HFFc6 (cell line): ENCODE data around the gene AJUBA. TPM values are rescaled to one million over a fixed set of nuclear protein-coding genes. Genes with fewer than 3 reads are reported as not detected.

ENCODE experiments used
- DNase-seq: peaks from one replicate; pipeline ENCODE4 v3.0.0-alpha.2; 2018
- H3K27ac Mint-ChIP-seq: 2 replicates; pipeline ENCODE4 v1.8.0; 2020; ENCODE audit warnings: mild to moderate bottlenecking, mixed read lengths
- H3K27me3 Mint-ChIP-seq: 2 replicates; pipeline ENCODE4 v1.8.0; 2021; ENCODE audit warnings: mild to moderate bottlenecking, moderate library complexity, mixed read lengths; ENCODE audit not compliant: insufficient read depth
- H3K36me3 Mint-ChIP-seq: 2 replicates; pipeline ENCODE4 v1.8.0; 2021; ENCODE audit warnings: low read depth, mixed read lengths
- H3K4me1 Mint-ChIP-seq: 2 replicates; pipeline ENCODE4 v1.8.0; 2020; ENCODE audit warnings: low read depth, mixed read lengths
- H3K4me3 Mint-ChIP-seq: 2 replicates; pipeline ENCODE4 v1.8.0; 2020; ENCODE audit warnings: mild to moderate bottlenecking, moderate library complexity, mixed read lengths
- H3K9me3 Mint-ChIP-seq: 2 replicates; pipeline ENCODE4 v1.8.0; 2020; ENCODE audit warnings: mild to moderate bottlenecking, mixed read lengths
- CTCF ChIP-seq: fragments of 200-600 bp; sonication (generic); IDR thresholded peaks from 2 replicates; pipeline ENCODE4 v1.5.0; 2021; ENCODE audit warnings: antibody characterized with exemption, mild to moderate bottlenecking
- total RNA-seq, 6 experiments: library from RNA; stranded (reverse); fragmentation: NEBNext Ultra II Directional; extraction: Animal tissue kit (Norgen Biotek cat#: 25700); gene quantifications; 2 replicates in 1 of 6; 3 replicates in 5 of 6; pipeline ENCODE4 v1.2.3, GENCODE V29; 2021

AJUBA gene
- total RNA-seq, 6 experiments from 2014 or later = 66.0 to 79.7 (median 74.9) TPM

- H3K4me3 Mint-ChIP-seq = no peak overlapping the region; the same call in 1 of the 2 replicates
- peaks cover 48% of the 10 kb centered on the region for H3K4me1 Mint-ChIP-seq
- peak overlapping the region; percentile 86 for H3K27ac Mint-ChIP-seq
- H3K36me3 Mint-ChIP-seq = peaks cover 29% of the 10 kb centered on the region
- no peaks in the 10 kb centered on the region for H3K9me3 Mint-ChIP-seq
- TF ChIP-seq CTCF = no peak
- peak; percentile 38 for DNase-seq
- peaks cover 5% of the 10 kb centered on the region; the same call in 1 of the 2 replicates for H3K27me3 Mint-ChIP-seq
Measured at GRCh38 chr14:22980672-22981089, 1.7 kb downstream of the AJUBA start.

GRCh38 chr14:22979748-22980392, 2.5 kb downstream of the AJUBA start:
- H3K36me3 Mint-ChIP-seq = peaks cover 33% of the 10 kb centered on the region
- H3K4me3 Mint-ChIP-seq = no peak overlapping the region; the same call in 1 of the 2 replicates
- DNase-seq = no peak
- no peak for TF ChIP-seq CTCF
- H3K27me3 Mint-ChIP-seq = peaks cover 7% of the 10 kb centered on the region; the same call in 1 of the 2 replicates
- no peaks in the 10 kb centered on the region for H3K9me3 Mint-ChIP-seq
- peak overlapping the region; percentile 86 for H3K27ac Mint-ChIP-seq
- peaks cover 54% of the 10 kb centered on the region for H3K4me1 Mint-ChIP-seq

GRCh38 chr14:22978981-22979671, 3.2 kb downstream of the AJUBA start:
- H3K36me3 Mint-ChIP-seq = peaks cover 40% of the 10 kb centered on the region
- peak overlapping the region; percentile 86 for H3K27ac Mint-ChIP-seq
- H3K9me3 Mint-ChIP-seq = no peaks in the 10 kb centered on the region
- peaks cover 56% of the 10 kb centered on the region for H3K4me1 Mint-ChIP-seq
- no peak for DNase-seq
- H3K4me3 Mint-ChIP-seq = no peak overlapping the region; the same call in 1 of the 2 replicates
- peaks cover 7% of the 10 kb centered on the region for H3K27me3 Mint-ChIP-seq
- TF ChIP-seq CTCF = no peak

- H3K27me3 Mint-ChIP-seq = peaks cover 7% of the 10 kb centered on the region
- H3K36me3 Mint-ChIP-seq = peaks cover 46% of the 10 kb centered on the region
- peaks cover 62% of the 10 kb centered on the region for H3K4me1 Mint-ChIP-seq
- no peak for DNase-seq
- H3K9me3 Mint-ChIP-seq = no peaks in the 10 kb centered on the region
- no peak overlapping the region; the same call in 1 of the 2 replicates for H3K4me3 Mint-ChIP-seq
- H3K27ac Mint-ChIP-seq = peak overlapping the region; percentile 86
- no peak for TF ChIP-seq CTCF
Measured at GRCh38 chr14:22978487-22978837, 3.9 kb downstream of the AJUBA start.

GRCh38 chr14:22977684-22978486, 4.5 kb downstream of the AJUBA start:
- peaks cover 68% of the 10 kb centered on the region for H3K4me1 Mint-ChIP-seq
- no peak for TF ChIP-seq CTCF
- H3K4me3 Mint-ChIP-seq = no peak overlapping the region; the same call in 1 of the 2 replicates

More at GRCh38 chr14:22977684-22978486, 4.5 kb downstream of the AJUBA start:
- Mint-ChIP-seq H3K27me3 (peaks cover 7% of the 10 kb centered on the region), H3K9me3 (no peaks in the 10 kb centered on the region), H3K27ac (peak overlapping the region; percentile 86), H3K36me3 (peaks cover 50% of the 10 kb centered on the region)
- DNase-seq = peak; percentile 71
